Choroid plexus epithelial cell (primary cell): ENCODE measurements around the gene C3orf49.

ENCODE experiments used
- DNase-seq: peaks from one replicate; pipeline ENCODE4 v3.0.0-alpha.2; 2010; ENCODE audit warnings: low read depth
- H3K4me3 ChIP-seq: 2 replicates; pipeline ENCODE4 v1.5.1; 2011; ENCODE audit warnings: low read depth, mild to moderate bottlenecking, control low read depth, low read length, moderate library complexity
- CTCF ChIP-seq: conservative IDR thresholded peaks from 2 replicates; pipeline ENCODE4 v1.5.1; 2011; ENCODE audit warnings: low read depth, mild to moderate bottlenecking, control low read depth, inconsistent platforms, low read length, moderate library complexity

The C3orf49 gene

GRCh38 chr3:63869940-63870614, 51.0 kb downstream of the C3orf49 start:
- TF ChIP-seq CTCF, result no peak
- no peak overlapping the region for H3K4me3 ChIP-seq
- DNase-seq, result no peak

- TF ChIP-seq CTCF, result no peak
- H3K4me3 ChIP-seq, result no peak overlapping the region
- no peak for DNase-seq
These were observed 51.5 kb downstream of the C3orf49 start for GRCh38 chr3:63870615-63871005.

- peak; percentile 83 for DNase-seq
- H3K4me3 ChIP-seq, result no peak overlapping the region
- no peak for TF ChIP-seq CTCF
These were observed 53.2 kb downstream of the C3orf49 start for GRCh38 chr3:63872135-63872924.

GRCh38 chr3:63874769-63875168, 55.7 kb downstream of the C3orf49 start:
- TF ChIP-seq CTCF, result no peak
- H3K4me3 ChIP-seq, result no peak overlapping the region
- DNase-seq, result no peak

GRCh38 chr3:63875510-63875909, 56.4 kb downstream of the C3orf49 start:
- H3K4me3 ChIP-seq, result no peak overlapping the region
- no peak for TF ChIP-seq CTCF
- no peak for DNase-seq

GRCh38 chr3:63876260-63876659, 57.2 kb downstream of the C3orf49 start:
- no peak overlapping the region for H3K4me3 ChIP-seq
- no peak for DNase-seq
- no peak for TF ChIP-seq CTCF
